GM12801 (cell line): ENCODE data around the gene KRTAP10-3.

ENCODE experiments used
- TF ChIP-seq, protein P1 (sequence below): IDR thresholded peaks from one replicate; pipeline ENCODE4 v1.5.1; 2011; ENCODE audit warnings: control low read depth; ENCODE audit not compliant: insufficient read length; ENCODE audit errors: extremely low read depth

KRTAP10-3 gene

DNA sequence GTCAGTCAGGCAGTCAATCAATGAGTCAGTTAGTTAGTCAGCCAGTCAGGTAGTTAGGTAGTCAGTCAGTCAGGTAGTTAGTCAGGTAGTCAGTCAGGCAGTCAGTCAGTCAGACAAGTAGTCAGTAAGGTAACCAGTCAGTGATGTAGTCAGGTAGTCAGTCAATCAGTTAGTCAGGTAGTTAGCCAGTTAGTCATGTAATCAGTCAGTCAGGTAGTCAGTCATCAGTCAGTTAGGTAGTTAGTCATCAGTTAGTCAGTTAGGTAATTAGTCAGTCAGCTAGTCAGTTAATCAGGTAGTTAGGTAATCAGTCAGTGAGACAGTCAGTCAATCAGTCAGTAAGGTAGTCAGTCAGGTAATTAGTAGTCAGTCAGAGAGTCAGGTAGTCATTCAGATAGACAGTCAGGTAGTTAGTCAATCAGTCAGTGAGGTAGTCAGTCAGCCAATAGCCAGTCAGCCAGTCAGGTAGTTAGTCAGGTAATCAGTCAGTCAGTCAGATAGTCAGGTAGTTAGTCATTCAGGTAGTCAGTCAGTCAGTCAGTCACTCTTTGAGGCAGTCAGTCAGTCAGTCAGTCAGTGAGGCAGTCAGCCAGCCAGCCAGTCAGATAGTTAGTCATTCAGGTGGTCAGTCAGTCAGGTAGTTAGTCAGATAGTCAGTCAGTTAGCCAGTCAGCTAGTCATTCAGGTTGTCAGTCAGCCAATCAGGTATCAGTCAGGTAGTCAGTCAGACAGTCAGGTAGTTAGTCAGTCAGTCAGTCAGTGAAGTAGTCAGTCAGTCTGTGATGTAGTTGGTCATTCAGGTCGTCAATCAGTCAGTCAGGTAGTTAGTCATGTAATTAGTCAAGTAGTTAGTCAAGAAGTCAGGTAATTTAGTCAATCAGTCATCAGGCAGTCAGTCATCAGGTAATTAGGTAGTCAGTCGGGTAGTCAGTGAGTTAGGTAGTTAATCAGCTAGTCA, 33.9 kb downstream of the KRTAP10-3 start:
- TF ChIP-seq, protein P1, sequence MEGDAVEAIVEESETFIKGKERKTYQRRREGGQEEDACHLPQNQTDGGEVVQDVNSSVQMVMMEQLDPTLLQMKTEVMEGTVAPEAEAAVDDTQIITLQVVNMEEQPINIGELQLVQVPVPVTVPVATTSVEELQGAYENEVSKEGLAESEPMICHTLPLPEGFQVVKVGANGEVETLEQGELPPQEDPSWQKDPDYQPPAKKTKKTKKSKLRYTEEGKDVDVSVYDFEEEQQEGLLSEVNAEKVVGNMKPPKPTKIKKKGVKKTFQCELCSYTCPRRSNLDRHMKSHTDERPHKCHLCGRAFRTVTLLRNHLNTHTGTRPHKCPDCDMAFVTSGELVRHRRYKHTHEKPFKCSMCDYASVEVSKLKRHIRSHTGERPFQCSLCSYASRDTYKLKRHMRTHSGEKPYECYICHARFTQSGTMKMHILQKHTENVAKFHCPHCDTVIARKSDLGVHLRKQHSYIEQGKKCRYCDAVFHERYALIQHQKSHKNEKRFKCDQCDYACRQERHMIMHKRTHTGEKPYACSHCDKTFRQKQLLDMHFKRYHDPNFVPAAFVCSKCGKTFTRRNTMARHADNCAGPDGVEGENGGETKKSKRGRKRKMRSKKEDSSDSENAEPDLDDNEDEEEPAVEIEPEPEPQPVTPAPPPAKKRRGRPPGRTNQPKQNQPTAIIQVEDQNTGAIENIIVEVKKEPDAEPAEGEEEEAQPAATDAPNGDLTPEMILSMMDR: no peak

DNA sequence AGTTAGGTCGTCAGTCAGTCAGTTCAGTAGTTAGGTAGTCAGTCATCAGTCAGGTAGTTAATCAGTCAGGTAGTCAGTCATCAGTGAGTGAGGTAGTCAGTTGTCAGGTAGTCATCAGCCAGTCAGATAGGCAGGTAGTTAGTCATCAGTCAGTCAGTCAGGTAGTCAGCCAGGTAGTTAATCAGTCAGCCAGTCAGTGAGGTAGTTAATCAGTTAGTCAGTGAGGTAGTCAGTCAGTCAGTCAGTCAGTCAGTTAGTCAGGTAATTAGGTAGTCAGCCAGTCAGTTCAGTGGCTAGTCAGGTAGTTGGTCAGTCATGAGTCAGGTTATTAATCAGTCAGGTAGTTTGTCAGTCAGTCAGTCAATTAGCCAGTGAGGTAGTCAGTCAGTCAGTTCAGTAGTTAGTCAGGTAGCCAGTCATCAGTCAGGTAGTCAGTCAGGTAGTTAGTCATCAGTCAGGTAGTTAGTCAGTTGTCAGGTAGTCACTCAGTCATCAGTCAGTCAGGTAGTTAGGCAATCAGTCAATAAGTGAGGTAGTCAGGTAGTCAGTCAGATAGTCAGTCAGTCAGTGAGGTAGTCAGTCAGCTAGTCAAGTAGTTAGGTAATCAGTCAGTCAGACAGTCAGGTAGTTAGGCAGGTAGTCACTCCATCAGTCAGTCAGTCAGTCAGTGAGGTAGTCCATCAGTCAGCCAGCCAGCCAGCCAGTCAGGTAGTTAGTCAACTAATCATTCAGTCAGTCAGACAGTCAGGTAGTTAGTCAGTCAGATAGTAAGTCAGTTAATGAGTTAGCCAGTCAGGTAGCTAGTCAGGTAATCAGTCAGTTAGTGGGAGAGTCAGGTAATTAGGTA, 34.8 kb downstream of the KRTAP10-3 start:
- TF ChIP-seq, protein P1: no peak

DNA sequence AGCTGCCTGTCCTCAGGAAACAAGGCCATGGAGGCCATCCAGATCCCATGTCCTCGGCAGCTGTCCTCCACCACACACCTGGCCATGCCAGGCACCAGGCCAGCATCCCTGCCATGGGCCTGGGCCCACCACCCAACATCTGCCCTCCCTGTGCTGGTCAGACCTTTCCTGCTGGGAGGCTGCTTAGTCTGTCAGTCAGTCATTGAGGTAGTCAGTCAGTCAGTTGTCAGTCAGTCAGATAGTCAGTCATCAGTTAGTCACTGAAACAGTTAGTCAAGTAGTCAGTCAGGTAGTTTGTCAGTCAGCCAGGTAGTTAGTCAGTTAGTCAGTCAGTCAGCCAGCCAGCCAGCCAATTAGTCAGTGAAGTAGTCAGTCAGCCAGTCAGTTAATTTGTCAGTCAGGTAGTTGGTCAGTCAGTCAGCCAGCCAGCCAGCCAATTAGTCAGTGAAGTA, 35.8 kb downstream of the KRTAP10-3 start:
- TF ChIP-seq, protein P1: no peak

DNA sequence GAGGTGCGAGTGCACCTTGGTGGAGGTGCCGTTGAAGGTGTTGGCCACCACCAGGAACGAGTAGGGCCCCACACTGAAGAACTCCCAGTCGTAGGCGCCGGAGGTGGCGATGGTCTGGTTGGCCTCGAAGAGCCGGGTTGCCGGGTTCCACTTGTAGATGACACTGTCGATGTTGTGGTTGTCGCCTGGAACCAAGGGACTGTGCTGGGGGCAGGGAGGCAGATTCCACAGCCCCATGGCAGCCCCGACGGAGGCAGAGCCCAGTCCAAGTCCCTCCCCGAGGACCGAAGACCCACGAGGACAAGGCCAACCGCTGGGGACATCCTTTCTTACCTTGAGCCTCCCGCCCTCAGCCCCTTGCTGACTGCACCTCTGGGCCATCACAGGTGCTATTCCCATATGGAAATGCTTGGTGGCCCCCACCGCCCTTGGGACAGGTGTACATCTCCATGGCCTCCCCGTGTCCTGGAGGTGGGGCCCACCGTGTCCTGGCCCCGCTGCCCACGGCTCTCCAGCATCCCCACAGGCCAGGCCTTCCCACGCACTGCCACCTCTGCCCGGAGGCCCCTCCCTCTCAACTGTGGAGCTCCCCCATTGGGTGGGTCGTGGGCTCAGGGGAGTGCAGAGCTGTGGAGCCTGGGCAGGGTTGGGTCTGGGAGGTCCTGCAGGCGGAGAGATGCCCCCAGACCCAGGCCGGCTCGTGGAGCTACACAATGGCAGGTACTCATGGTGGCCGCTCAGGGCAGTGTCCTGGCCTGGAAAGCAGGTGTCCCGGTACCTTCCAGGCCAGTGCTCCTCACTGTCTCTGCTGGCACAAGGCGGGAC, 36.5 kb downstream of the KRTAP10-3 start:
- TF ChIP-seq, protein P1: no peak

DNA sequence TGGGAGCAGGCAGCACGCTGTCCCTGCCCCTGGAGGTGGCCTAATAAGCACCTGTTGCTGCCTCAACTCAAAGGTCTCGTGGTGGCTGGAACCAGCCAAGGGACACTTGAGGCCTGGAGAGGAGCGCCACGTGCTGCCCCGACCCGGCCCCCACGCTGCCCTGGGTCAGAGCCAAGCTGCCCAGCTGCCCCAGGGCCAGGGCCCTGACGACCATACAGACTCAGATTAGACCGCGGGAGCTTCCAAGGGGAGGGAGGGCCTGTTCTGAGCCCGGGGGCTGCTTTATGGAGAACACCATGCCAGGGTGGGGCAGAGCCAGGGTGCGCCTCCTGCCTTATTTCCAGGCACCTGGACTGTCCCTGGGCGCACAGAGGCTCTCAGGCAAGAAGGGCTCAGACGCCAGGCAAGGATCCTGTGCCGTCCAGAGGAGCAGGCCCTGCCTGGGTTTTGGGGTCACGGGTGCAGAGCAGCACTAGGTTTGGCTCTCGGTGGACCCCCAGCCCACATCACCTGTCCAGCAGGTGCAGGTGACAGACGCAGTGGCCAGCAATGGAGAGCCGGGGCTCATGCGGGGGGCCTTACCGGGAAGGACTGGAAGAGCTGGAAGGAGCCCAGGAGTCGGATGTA, 37.2 kb downstream of the KRTAP10-3 start:
- TF ChIP-seq, protein P1: no peak

DNA sequence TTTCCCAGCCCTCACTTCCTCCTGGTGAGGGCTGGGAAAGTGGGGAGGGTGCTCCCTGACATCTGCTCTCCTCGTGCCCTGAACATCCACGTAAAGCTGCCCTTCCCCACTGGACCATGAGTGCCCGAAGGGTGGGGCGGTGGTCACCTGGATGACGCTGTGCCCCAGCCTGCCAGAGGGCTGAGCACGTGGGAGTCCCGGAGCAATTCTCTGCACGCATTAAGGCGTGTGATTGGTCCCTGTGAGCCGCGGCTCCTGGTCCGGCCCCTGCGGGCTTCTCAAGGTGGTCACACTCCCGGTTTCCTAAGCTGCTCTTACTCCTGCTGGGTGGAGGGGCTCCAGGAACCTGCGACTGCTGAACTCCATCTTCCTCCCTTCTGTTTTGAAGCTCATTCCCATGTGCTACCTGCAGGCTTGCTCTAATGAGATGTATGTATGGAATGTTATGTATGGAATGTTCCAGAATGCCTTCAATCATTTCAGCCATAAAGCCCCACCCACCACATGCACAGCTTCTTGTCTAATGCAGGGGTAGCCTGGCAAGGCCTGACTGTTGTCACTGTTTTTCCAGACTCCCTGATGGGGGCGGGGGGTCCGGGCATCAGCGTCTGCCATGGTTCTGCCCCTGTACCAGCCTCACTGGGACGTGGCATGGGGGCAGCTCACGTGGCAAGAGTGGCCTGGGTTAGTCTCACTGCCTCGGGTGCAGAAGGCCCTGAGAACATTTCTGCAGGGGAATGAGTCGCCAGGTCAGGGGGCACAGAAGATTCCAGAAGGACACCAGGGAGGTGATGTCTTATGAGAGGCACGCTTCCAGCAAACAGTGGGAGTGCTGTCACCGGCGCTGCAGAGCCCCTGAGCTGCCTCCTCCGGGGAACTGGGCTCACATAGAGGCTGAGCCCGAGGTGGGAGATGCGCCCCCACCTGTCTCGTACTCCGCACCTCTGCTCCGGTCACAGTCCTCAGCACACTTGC, 38.0 kb downstream of the KRTAP10-3 start:
- TF ChIP-seq, protein P1: no peak
